ENCODE data around the gene TM9SF2.

Gene TM9SF2

GRCh38 chr13:99572131-99572530 lies 70.9 kb downstream of the TM9SF2 start:
- H2AFZ ChIP-seq (ENCODE audit: low read depth, low read length, severe bottlenecking) = no peak overlapping the region
- no peaks in the 10 kb centered on the region for H3K36me3 ChIP-seq (ENCODE audit: low read length)
- TF ChIP-seq EZH2phosphoT487 (conservative IDR thresholded peaks at IDR 0.05; ENCODE audit: low read length) = no peak
- TF ChIP-seq CTCF (IDR thresholded peaks at IDR 0.05; ENCODE audit: insufficient read depth, low read length, poor library complexity, severe bottlenecking) = no peak
- no peak overlapping the region for H3K4me3 ChIP-seq (ENCODE audit: insufficient read depth, low read length, poor library complexity, severe bottlenecking)
- H3K27ac ChIP-seq (ENCODE audit: low read depth, low read length) = no peak overlapping the region
- H4K20me1 ChIP-seq (ENCODE audit: low read depth, low read length) = no peaks in the 10 kb centered on the region
- H3K4me2 ChIP-seq (ENCODE audit: low read depth, low read length, poor library complexity, severe bottlenecking) = no peak overlapping the region
- no peaks in the 10 kb centered on the region for H3K79me2 ChIP-seq (ENCODE audit: insufficient read depth, low read length)
- no peak overlapping the region for H3K9ac ChIP-seq (ENCODE audit: low read length)
- H3K27me3 ChIP-seq (ENCODE audit: low read length) = no peaks in the 10 kb centered on the region
- H3K9me2 ChIP-seq (replicated peaks; ENCODE audit: insufficient read depth, low read length) = no peaks in the 10 kb centered on the region
- no peaks in the 10 kb centered on the region for H3F3A ChIP-seq (ENCODE audit: insufficient read depth)
- H3K9me3 ChIP-seq (ENCODE audit: insufficient read depth, low read length) = 0 out of 2 replicates have a peak, but pooled peaks cover 4% of the 10 kb centered on the region

- no peak for TF ChIP-seq EZH2phosphoT487 (conservative IDR thresholded peaks at IDR 0.05; ENCODE audit: low read length)
- no peak for TF ChIP-seq CTCF (IDR thresholded peaks at IDR 0.05; ENCODE audit: insufficient read depth, low read length, poor library complexity, severe bottlenecking)
- Histone ChIP-seq H3K9me3 (ENCODE audit: insufficient read depth, low read length) (0 out of 2 replicates have a peak, but pooled peaks cover 4% of the 10 kb centered on the region), H3K27ac (ENCODE audit: low read depth, low read length) (no peak overlapping the region), H3K9ac (ENCODE audit: low read length) (no peak overlapping the region), H3K79me2 (ENCODE audit: insufficient read depth, low read length) (no peaks in the 10 kb centered on the region), H3K4me2 (ENCODE audit: low read depth, low read length, poor library complexity, severe bottlenecking) (no peak overlapping the region), H3K4me3 (ENCODE audit: insufficient read depth, low read length, poor library complexity, severe bottlenecking) (no peak overlapping the region), H3K9me2 (replicated peaks; ENCODE audit: insufficient read depth, low read length) (no peaks in the 10 kb centered on the region), H4K20me1 (ENCODE audit: low read depth, low read length) (no peaks in the 10 kb centered on the region), H3K27me3 (ENCODE audit: low read length) (no peaks in the 10 kb centered on the region), H3K36me3 (ENCODE audit: low read length) (no peaks in the 10 kb centered on the region), H3F3A (ENCODE audit: insufficient read depth) (no peaks in the 10 kb centered on the region), H2AFZ (ENCODE audit: low read depth, low read length, severe bottlenecking) (no peak overlapping the region)
Measured at GRCh38 chr13:99572921-99573320, 71.6 kb downstream of the TM9SF2 start.

- no peaks in the 10 kb centered on the region for H4K20me1 ChIP-seq (ENCODE audit: low read depth, low read length)
- H3F3A ChIP-seq (ENCODE audit: insufficient read depth) = no peaks in the 10 kb centered on the region
- no peak overlapping the region for H3K9ac ChIP-seq (ENCODE audit: low read length)
Measured at GRCh38 chr13:99575376-99576120, 74.3 kb downstream of the TM9SF2 start.

More at GRCh38 chr13:99575376-99576120, 74.3 kb downstream of the TM9SF2 start:
- H3K79me2 ChIP-seq (ENCODE audit: insufficient read depth, low read length) = no peaks in the 10 kb centered on the region
- no peak overlapping the region for H2AFZ ChIP-seq (ENCODE audit: low read depth, low read length, severe bottlenecking)
- H3K27me3 ChIP-seq (ENCODE audit: low read length) = no peaks in the 10 kb centered on the region
- no peak overlapping the region for H3K4me3 ChIP-seq (ENCODE audit: insufficient read depth, low read length, poor library complexity, severe bottlenecking)
- H3K4me2 ChIP-seq (ENCODE audit: low read depth, low read length, poor library complexity, severe bottlenecking) = no peak overlapping the region
- no peaks in the 10 kb centered on the region for H3K36me3 ChIP-seq (ENCODE audit: low read length)
- no peaks in the 10 kb centered on the region for H3K9me2 ChIP-seq (replicated peaks; ENCODE audit: insufficient read depth, low read length)
- H3K9me3 ChIP-seq (ENCODE audit: insufficient read depth, low read length) = no peaks in the 10 kb centered on the region
- H3K27ac ChIP-seq (ENCODE audit: low read depth, low read length) = no peak overlapping the region
- no peak for TF ChIP-seq EZH2phosphoT487 (conservative IDR thresholded peaks at IDR 0.05; ENCODE audit: low read length)
- TF ChIP-seq CTCF (IDR thresholded peaks at IDR 0.05; ENCODE audit: insufficient read depth, low read length, poor library complexity, severe bottlenecking) = no peak
